Esophagus squamous epithelium (tissue), 4 donors: ENCODE results near the gene LGMN.

ENCODE experiments used
- POLR2A ChIP-seq, 4 donors: fragments of 450-650 bp; IDR thresholded peaks; one replicate each; pipeline ENCODE4 v1.6.1; 2017; ENCODE audit warnings: antibody characterized with exemption in 4 of 4, mild to moderate bottlenecking in 4 of 4, moderate library complexity in 3 of 4
- TF ChIP-seq, protein P1 (sequence below), 6 experiments: fragments of 450-650 bp in 4 of 6; fragments of 200-600 bp in 2 of 6; sonication (generic) in 2 of 6; IDR thresholded peaks; one replicate each; pipeline ENCODE4 v1.5.1; 2016 to 2019; ENCODE audit warnings: antibody characterized with exemption in 6 of 6, mild to moderate bottlenecking in 4 of 6, moderate library complexity in 4 of 6

DNA sequence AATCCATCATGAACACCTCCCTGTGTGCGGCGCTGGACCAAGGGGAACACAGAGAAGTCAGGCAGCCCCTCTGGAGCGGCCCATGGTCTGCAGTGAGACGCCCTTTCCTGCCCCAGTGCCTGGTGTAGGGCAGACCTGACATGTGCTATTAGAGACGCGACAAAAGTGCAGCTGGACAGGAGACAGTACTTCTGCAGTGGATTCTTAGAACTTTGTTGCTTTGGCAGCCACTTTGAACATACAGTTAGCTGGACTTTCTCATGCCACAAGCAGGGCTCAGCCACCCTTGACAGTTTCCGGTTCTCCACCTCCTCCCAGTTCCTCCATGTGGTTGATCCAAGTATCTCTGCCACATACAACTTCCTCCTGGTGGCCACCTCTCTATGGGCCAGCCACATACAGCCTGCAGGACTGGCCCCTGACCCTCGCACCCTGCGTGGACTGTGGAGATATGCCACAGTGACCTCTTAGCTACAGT is 45.9 kb downstream of the LGMN start:
- TF ChIP-seq, protein P1, sequence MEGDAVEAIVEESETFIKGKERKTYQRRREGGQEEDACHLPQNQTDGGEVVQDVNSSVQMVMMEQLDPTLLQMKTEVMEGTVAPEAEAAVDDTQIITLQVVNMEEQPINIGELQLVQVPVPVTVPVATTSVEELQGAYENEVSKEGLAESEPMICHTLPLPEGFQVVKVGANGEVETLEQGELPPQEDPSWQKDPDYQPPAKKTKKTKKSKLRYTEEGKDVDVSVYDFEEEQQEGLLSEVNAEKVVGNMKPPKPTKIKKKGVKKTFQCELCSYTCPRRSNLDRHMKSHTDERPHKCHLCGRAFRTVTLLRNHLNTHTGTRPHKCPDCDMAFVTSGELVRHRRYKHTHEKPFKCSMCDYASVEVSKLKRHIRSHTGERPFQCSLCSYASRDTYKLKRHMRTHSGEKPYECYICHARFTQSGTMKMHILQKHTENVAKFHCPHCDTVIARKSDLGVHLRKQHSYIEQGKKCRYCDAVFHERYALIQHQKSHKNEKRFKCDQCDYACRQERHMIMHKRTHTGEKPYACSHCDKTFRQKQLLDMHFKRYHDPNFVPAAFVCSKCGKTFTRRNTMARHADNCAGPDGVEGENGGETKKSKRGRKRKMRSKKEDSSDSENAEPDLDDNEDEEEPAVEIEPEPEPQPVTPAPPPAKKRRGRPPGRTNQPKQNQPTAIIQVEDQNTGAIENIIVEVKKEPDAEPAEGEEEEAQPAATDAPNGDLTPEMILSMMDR (IDR thresholded peaks at IDR 0.05): no peak
- no peak for TF ChIP-seq POLR2A (IDR thresholded peaks at IDR 0.05)
